Tibial nerve (tissue), 4 donors: ENCODE measurements around the gene FAM227B. TPM values are rescaled to one million over a fixed set of nuclear protein-coding genes. Genes with fewer than 3 reads are reported as not detected.

Source experiments
- DNase-seq, 2 donors: peaks; one replicate each; pipeline ENCODE4 v3.0.0-alpha.2; 2019; ENCODE audit warnings: low spot score in 2 of 2
- H3K27ac ChIP-seq, 4 donors: fragments of 200-600 bp; sonication (generic) in 3 of 4; one replicate each; pipeline ENCODE4 v1.5.1; 2017 to 2019; ENCODE audit warnings: mild to moderate bottlenecking in 1 of 4
- H3K27me3 ChIP-seq, 2 donors: fragments of 200-600 bp; sonication (generic) in 1 of 2; one replicate each; pipeline versions ENCODE4 v1.5.1 to v1.6.0; 2017 to 2019
- H3K36me3 ChIP-seq, 3 donors: fragments of 200-600 bp; sonication (generic); one replicate each; pipeline ENCODE4 v1.5.1; 2018 to 2019
- H3K4me1 ChIP-seq, 4 donors: fragments of 200-600 bp; sonication (generic) in 3 of 4; one replicate each; pipeline ENCODE4 v1.5.1; 2017 to 2019
- H3K4me3 ChIP-seq, 4 donors: fragments of 200-600 bp; sonication (generic) in 3 of 4; one replicate each; pipeline ENCODE4 v1.5.1; 2017 to 2019; ENCODE audit warnings: mild to moderate bottlenecking in 1 of 4, moderate library complexity in 1 of 4
- H3K9me3 ChIP-seq, 4 donors: fragments of 200-600 bp; sonication (generic) in 3 of 4; one replicate each; pipeline ENCODE4 v1.5.1; 2017 to 2019
- CTCF ChIP-seq, 5 experiments: fragments of 200-600 bp in 3 of 5; fragments of 450-650 bp in 2 of 5; sonication (generic) in 3 of 5; IDR thresholded peaks; one replicate each; pipeline ENCODE4 v1.5.1; 2016 to 2019; ENCODE audit warnings: antibody characterized with exemption in 5 of 5, mild to moderate bottlenecking in 3 of 5, moderate library complexity in 2 of 5
- EP300 ChIP-seq, 2 donors: sonication (generic); formaldehyde crosslinking; IDR thresholded peaks; one replicate each; pipeline ENCODE4 v1.6.1; 2017; ENCODE audit warnings: antibody characterized with exemption in 2 of 2, mild to moderate bottlenecking in 1 of 2
- POLR2A ChIP-seq, 2 donors: fragments of 450-650 bp; IDR thresholded peaks; one replicate each; pipeline ENCODE4 v1.6.1; 2017; ENCODE audit warnings: antibody characterized with exemption in 2 of 2, mild to moderate bottlenecking in 2 of 2, moderate library complexity in 2 of 2
- WGBS, 2 donors: methylation state at CpG; one replicate each; pipeline ENCODE4 v1.1.5; 2018; 5-methylcytosine and 5-hydroxymethylcytosine counted together
- total RNA-seq, 4 donors: library from RNA; depleted of rRNA; stranded (reverse); fragments of >200 nt; gene quantifications; one replicate each; pipeline ENCODE4 v1.1.0, GENCODE V29; 2016

The FAM227B gene
- total RNA-seq, 4 donors from 2014 or later = 2.1 to 14.2 (median 7.7) TPM

GRCh38 chr15:49652922-49653321 lies 32.3 kb upstream of the FAM227B start:
- H3K9me3 ChIP-seq = peaks cover 0 to 26% (median 9%) of the 10 kb centered on the region in 4 donors
- TF ChIP-seq POLR2A (IDR thresholded peaks at IDR 0.05) = no peak
- TF ChIP-seq CTCF (IDR thresholded peaks at IDR 0.05) = no peak
- no peak for TF ChIP-seq EP300 (IDR thresholded peaks at IDR 0.05)
- no peak for DNase-seq
- no peaks in the 10 kb centered on the region for H3K36me3 ChIP-seq
- no peak overlapping the region for H3K27ac ChIP-seq
- no peaks in the 10 kb centered on the region for H3K27me3 ChIP-seq
- peaks cover 0 to 5% (median 0%) of the 10 kb centered on the region in 4 donors for H3K4me1 ChIP-seq
- 98 to 100% methylated on average over 1 of the region's 1 CpG for WGBS, 2 donors
- H3K4me3 ChIP-seq = no peak overlapping the region

DNA sequence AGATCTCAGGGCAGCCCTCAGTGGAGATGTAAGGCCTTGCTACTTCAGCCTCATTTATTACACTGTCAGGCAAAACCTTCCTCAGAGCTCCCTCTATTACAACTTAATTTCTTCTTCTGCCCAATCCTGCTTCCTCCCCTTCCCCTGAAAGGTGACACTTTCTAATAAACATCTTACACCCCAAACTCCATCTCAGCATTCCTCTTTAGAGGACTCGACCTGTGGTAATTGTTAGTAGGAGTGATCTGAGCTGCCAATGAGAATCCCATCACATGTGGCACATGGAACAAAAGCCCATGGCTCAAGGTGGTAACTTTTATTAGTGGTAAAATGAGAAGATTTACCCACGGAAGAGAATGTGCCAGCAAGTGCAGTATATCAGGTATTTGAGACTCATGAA lies 30.1 kb upstream of the FAM227B start:
- Histone ChIP-seq H3K4me1 (peaks cover 0 to 6% (median 2%) of the 10 kb centered on the region in 4 donors), H3K27ac (no peak overlapping the region), H3K36me3 (peaks cover 0 to 11% (median 0%) of the 10 kb centered on the region in 3 donors), H3K4me3 (no peak overlapping the region), H3K9me3 (peaks cover 0 to 30% (median 9%) of the 10 kb centered on the region in 4 donors), H3K27me3 (no peaks in the 10 kb centered on the region)
- no peak for DNase-seq
- WGBS, 2 donors = 78 to 80% methylated on average over 2 of the region's 2 CpGs
- TF ChIP-seq POLR2A (IDR thresholded peaks at IDR 0.05) = no peak
- TF ChIP-seq EP300 (IDR thresholded peaks at IDR 0.05) = no peak
- TF ChIP-seq CTCF (IDR thresholded peaks at IDR 0.05) = no peak

- H3K27ac ChIP-seq = no peak overlapping the region
- WGBS, 2 donors = 98 to 100% methylated on average over 1 of the region's 1 CpG
- no peak for TF ChIP-seq EP300 (IDR thresholded peaks at IDR 0.05)
- TF ChIP-seq CTCF (IDR thresholded peaks at IDR 0.05) = no peak
- no peak for TF ChIP-seq POLR2A (IDR thresholded peaks at IDR 0.05)
- peaks cover 0 to 30% (median 9%) of the 10 kb centered on the region in 4 donors for H3K9me3 ChIP-seq
- H3K4me3 ChIP-seq = no peak overlapping the region
- peaks cover 0 to 11% (median 0%) of the 10 kb centered on the region in 3 donors for H3K36me3 ChIP-seq
- H3K27me3 ChIP-seq = no peaks in the 10 kb centered on the region
- H3K4me1 ChIP-seq = peaks cover 0 to 13% (median 3%) of the 10 kb centered on the region in 4 donors
- DNase-seq = no peak
Measured at GRCh38 chr15:49649987-49650386, 29.4 kb upstream of the FAM227B start.

DNA sequence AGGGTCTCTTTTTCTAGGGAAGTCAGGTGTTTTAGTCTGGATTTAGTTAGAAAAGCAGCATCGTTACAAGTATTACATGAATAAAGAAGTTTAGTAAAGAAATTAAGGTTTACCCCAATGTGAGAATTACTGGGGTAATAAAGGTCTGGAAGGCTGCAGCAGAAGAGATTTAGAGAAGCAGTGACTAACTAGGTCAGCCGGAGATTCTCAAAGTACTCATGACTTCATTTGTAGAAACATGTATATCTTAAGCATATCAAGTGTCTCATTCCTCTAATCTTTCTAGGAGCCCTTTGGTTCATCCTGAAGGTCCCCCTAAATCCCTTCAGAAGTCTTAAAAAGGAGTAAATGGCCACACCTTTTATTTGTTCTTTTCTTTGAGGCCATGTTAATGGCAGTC lies 26.3 kb upstream of the FAM227B start:
- Histone ChIP-seq H3K4me1 (peaks cover 0 to 23% (median 3%) of the 10 kb centered on the region in 4 donors), H3K4me3 (no peak overlapping the region), H3K27ac (no peak overlapping the region), H3K36me3 (peaks cover 0 to 20% (median 0%) of the 10 kb centered on the region in 3 donors), H3K9me3 (peaks cover 0 to 9% (median 0%) of the 10 kb centered on the region in 4 donors), H3K27me3 (no peaks in the 10 kb centered on the region)
- WGBS, 2 donors = 90 to 97% methylated on average over 2 of the region's 2 CpGs
- DNase-seq = no peak
- TF ChIP-seq EP300 (IDR thresholded peaks at IDR 0.05) (no peak), CTCF (IDR thresholded peaks at IDR 0.05) (no peak), POLR2A (IDR thresholded peaks at IDR 0.05) (no peak)

DNA sequence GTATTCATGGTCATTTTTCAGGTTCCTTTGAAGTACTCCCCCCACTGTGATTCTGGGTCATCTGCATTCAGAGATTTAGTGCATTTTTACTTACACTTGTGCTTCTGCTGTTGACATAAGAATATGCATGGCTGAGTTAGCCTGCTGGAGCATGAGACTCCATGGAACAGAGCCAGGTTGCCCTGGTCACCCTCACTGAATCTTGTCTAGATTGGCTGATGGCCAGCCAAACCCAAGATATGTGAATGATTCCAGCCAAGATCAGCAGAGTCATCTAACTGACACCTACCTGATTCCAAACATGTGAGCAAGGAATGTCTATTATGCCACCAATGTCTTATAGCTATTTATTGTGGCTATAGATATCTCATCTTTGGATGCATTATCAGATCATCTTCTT lies 25.3 kb upstream of the FAM227B start:
- H3K4me3 ChIP-seq = no peak overlapping the region
- peaks cover 0 to 24% (median 0%) of the 10 kb centered on the region in 3 donors for H3K36me3 ChIP-seq
- DNase-seq = peak in 1 of 2 donors; percentile 21
- no peaks in the 10 kb centered on the region for H3K27me3 ChIP-seq
- TF ChIP-seq POLR2A (IDR thresholded peaks at IDR 0.05) (no peak), EP300 (IDR thresholded peaks at IDR 0.05) (no peak)
- peaks cover 0 to 9% (median 0%) of the 10 kb centered on the region in 4 donors for H3K9me3 ChIP-seq
- peaks cover 0 to 23% (median 3%) of the 10 kb centered on the region in 4 donors for H3K4me1 ChIP-seq
- peak overlapping the region in 2 of 4 donors; percentile 41 to 60 for H3K27ac ChIP-seq
